Measurements from ENCODE around the gene EIF4G3. TPM values are rescaled to one million over a fixed set of nuclear protein-coding genes. Genes with fewer than 3 reads are reported as not detected.

Gene EIF4G3
- polyA plus RNA-seq, 3 donors = 5.1 to 34.2 (median 5.8) TPM

DNA sequence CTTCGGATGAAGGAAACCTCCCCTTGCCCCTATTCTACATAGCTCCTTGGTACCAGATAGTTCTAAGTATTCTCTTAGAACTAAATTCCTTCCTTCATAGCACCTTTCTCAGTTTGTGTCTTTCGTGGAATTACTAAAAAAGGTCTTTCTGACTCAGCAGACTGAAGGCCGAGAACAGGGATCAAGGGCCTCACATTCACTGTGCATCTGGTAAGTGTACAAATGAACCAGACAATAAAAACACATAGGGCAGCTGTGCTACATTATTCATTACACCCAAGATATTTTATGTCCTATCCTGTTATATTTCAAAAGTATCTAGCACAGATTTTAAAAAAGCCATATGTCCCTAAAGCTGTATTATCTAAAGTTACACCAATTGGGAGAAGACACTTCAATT is 326.7 kb downstream of the EIF4G3 start:
- H3K27ac Mint-ChIP-seq = no peak overlapping the region
- peaks cover 4% of the 10 kb centered on the region for H3K4me1 Mint-ChIP-seq
- H3K36me3 ChIP-seq (replicated peaks in 1 of 2; ENCODE audit: control insufficient read depth in 1 of 2, insufficient read depth in 2 of 2, low read length in 2 of 2) = peaks cover 46 to 97% of the 10 kb centered on the region in 2 donors
- peaks cover 0 to 9% of the 10 kb centered on the region in 2 donors for H3K4me1 ChIP-seq (ENCODE audit: control insufficient read depth in 1 of 2, insufficient read depth in 2 of 2, low read length in 2 of 2)
- H3K9me3 Mint-ChIP-seq = peaks cover 0 to 3% (median 0%) of the 10 kb centered on the region in 7 donors
- H3K4me2 ChIP-seq (replicated peaks; ENCODE audit: extremely low read depth, low read length, poor library complexity, severe bottlenecking) = no peak overlapping the region
- no peak overlapping the region for H3K4me3 ChIP-seq (replicated peaks in 1 of 3; ENCODE audit: low read depth in 2 of 3, low read length in 3 of 3)
- H3K9ac ChIP-seq (ENCODE audit: insufficient read depth, low read length, poor library complexity, severe bottlenecking) = no peak overlapping the region
- H3K79me2 ChIP-seq (ENCODE audit: insufficient read depth, low read length) = no peaks in the 10 kb centered on the region
- no peaks in the 10 kb centered on the region for H3K27me3 ChIP-seq (ENCODE audit: control insufficient read depth in 2 of 2, insufficient read depth in 2 of 2, low read length in 2 of 2)
- H2AFZ ChIP-seq (ENCODE audit: insufficient read depth, low read depth, low read length, poor library complexity, severe bottlenecking) = no peak overlapping the region
- no peak for TF ChIP-seq CTCF (IDR thresholded peaks at IDR 0.05)
- H3K36me3 Mint-ChIP-seq = peaks cover 64 to 70% of the 10 kb centered on the region in 2 donors
- DNase-seq = no peak
- H3K27me3 Mint-ChIP-seq (ENCODE audit: low read depth in 3 of 3) = no peaks in the 10 kb centered on the region
- no peaks in the 10 kb centered on the region for H4K20me1 ChIP-seq (ENCODE audit: insufficient read depth, low read length)
- intact Hi-C loops (cut with micrococcal nuclease) = no loop called here
- no peaks in the 10 kb centered on the region for H3K9me3 ChIP-seq (replicated peaks in 1 of 2; ENCODE audit: control insufficient read depth in 1 of 2, insufficient read depth in 1 of 2, low read length in 2 of 2)
- 90% methylated on average over 2 of the region's 3 CpGs for WGBS (ENCODE audit: insufficient coverage)
- H3K27ac ChIP-seq (ENCODE audit: low read depth in 1 of 2, low read length in 2 of 2) = no peak overlapping the region
- no peak overlapping the region for H3K4me3 Mint-ChIP-seq

DNA sequence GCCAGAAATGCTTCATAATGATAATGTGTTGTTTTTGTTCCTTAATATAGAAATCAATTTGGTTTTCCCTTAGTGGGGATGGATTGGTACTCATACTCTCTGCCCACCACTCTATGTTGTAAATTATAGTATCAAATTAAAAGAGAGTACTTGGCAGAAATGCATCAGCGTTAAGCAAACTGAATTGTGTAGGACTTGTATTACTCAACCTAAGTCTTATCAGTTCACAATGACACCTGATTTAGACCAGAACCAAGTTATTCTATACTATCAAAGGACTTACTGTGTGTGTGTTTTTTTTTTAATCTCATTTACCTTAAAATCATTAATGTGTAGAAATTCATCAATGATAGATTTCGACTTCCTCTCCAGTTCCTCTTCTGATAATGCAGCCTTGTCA is 327.6 kb downstream of the EIF4G3 start:
- no peak overlapping the region for H2AFZ ChIP-seq (ENCODE audit: insufficient read depth, low read depth, low read length, poor library complexity, severe bottlenecking)
- H3K27me3 ChIP-seq (ENCODE audit: control insufficient read depth in 2 of 2, insufficient read depth in 2 of 2, low read length in 2 of 2) = no peaks in the 10 kb centered on the region
- TF ChIP-seq CTCF (IDR thresholded peaks at IDR 0.05) = no peak
- H3K4me3 Mint-ChIP-seq = no peak overlapping the region
- H3K27ac ChIP-seq (ENCODE audit: low read depth in 1 of 2, low read length in 2 of 2) = no peak overlapping the region
- no peak overlapping the region for H3K27ac Mint-ChIP-seq
- H3K4me2 ChIP-seq (replicated peaks; ENCODE audit: extremely low read depth, low read length, poor library complexity, severe bottlenecking) = no peak overlapping the region
- H3K9me3 ChIP-seq (replicated peaks in 1 of 2; ENCODE audit: control insufficient read depth in 1 of 2, insufficient read depth in 1 of 2, low read length in 2 of 2) = no peaks in the 10 kb centered on the region
- peaks cover 0 to 3% (median 0%) of the 10 kb centered on the region in 7 donors for H3K9me3 Mint-ChIP-seq
- peaks cover 4% of the 10 kb centered on the region for H3K4me1 Mint-ChIP-seq
- WGBS (ENCODE audit: insufficient coverage) = no CpG with 5 or more reads among the region's 2 CpGs
- H3K79me2 ChIP-seq (ENCODE audit: insufficient read depth, low read length) = no peaks in the 10 kb centered on the region
- peaks cover 43 to 97% of the 10 kb centered on the region in 2 donors for H3K36me3 ChIP-seq (replicated peaks in 1 of 2; ENCODE audit: control insufficient read depth in 1 of 2, insufficient read depth in 2 of 2, low read length in 2 of 2)
- no peak for DNase-seq
- intact Hi-C loops (cut with micrococcal nuclease) = no loop called here
- H4K20me1 ChIP-seq (ENCODE audit: insufficient read depth, low read length) = no peaks in the 10 kb centered on the region
- peaks cover 69 to 72% of the 10 kb centered on the region in 2 donors for H3K36me3 Mint-ChIP-seq
- no peaks in the 10 kb centered on the region for H3K27me3 Mint-ChIP-seq (ENCODE audit: low read depth in 3 of 3)
- no peak overlapping the region for H3K4me3 ChIP-seq (replicated peaks in 1 of 3; ENCODE audit: low read depth in 2 of 3, low read length in 3 of 3)
- no peak overlapping the region for H3K9ac ChIP-seq (ENCODE audit: insufficient read depth, low read length, poor library complexity, severe bottlenecking)
- H3K4me1 ChIP-seq (ENCODE audit: control insufficient read depth in 1 of 2, insufficient read depth in 2 of 2, low read length in 2 of 2) = peaks cover 0 to 9% of the 10 kb centered on the region in 2 donors
